GM23338 (cell line): ENCODE data around the gene ANGPT4.

Experiments
- CREB1 ChIP-seq: fragments of 250-450 bp; sonication (Bioruptor Pico); IDR thresholded peaks from 2 replicates; pipeline ENCODE4 v1.5.0; 2020; ENCODE audit warnings: low read depth, mild to moderate bottlenecking, moderate library complexity
- CTCF ChIP-seq, 2 experiments: fragments of 200-600 bp in 1 of 2; sonication (generic) in 1 of 2; conservative IDR thresholded peaks; 2 replicates each; pipeline versions ENCODE4 v1.5.1 to v1.6.1; 2016 to 2017; ENCODE audit warnings: antibody characterized with exemption in 2 of 2, low read depth in 2 of 2, mild to moderate bottlenecking in 2 of 2, moderate library complexity in 1 of 2
- ETS1 ChIP-seq: IDR thresholded peaks from 2 replicates; pipeline ENCODE4 v1.6.1; 2016; ENCODE audit warnings: antibody characterized with exemption
- EZH2 ChIP-seq: fragments of 200-600 bp; sonication (generic); IDR thresholded peaks from one replicate; pipeline ENCODE4 v1.8.0; 2017; ENCODE audit warnings: antibody characterized with exemption, mild to moderate bottlenecking, low read depth; ENCODE audit not compliant: unreplicated experiment
- EZH2phosphoT487 ChIP-seq: fragments of 200-600 bp; sonication (generic); IDR thresholded peaks from one replicate; pipeline ENCODE4 v1.8.1; 2018; ENCODE audit warnings: antibody characterized with exemption; ENCODE audit not compliant: unreplicated experiment
- JUNB ChIP-seq: IDR thresholded peaks from one replicate; pipeline ENCODE4 v1.6.1; 2016; ENCODE audit warnings: antibody characterized with exemption; ENCODE audit not compliant: unreplicated experiment
- NANOG ChIP-seq: IDR thresholded peaks from 2 replicates; pipeline ENCODE4 v1.6.1; 2016; ENCODE audit warnings: antibody characterized with exemption, borderline replicate concordance
- POLR2AphosphoS5 ChIP-seq: IDR thresholded peaks from 2 replicates; pipeline ENCODE4 v1.6.1; 2016; ENCODE audit warnings: antibody characterized with exemption, low read depth
- REST ChIP-seq: IDR thresholded peaks from one replicate; pipeline ENCODE4 v1.6.1; 2018; ENCODE audit warnings: antibody characterized with exemption; ENCODE audit not compliant: unreplicated experiment
- STAT1 ChIP-seq: IDR thresholded peaks from one replicate; pipeline ENCODE4 v1.6.1; 2016; ENCODE audit warnings: antibody characterized with exemption; ENCODE audit not compliant: unreplicated experiment
- ZNF114 ChIP-seq: fragments of 250-450 bp; sonication (Bioruptor Pico); IDR thresholded peaks from 2 replicates; pipeline ENCODE4 v1.5.0; 2020; ENCODE audit warnings: mild to moderate bottlenecking, moderate library complexity
- ZNF331 ChIP-seq: fragments of 250-450 bp; sonication (Bioruptor Pico); IDR thresholded peaks from 2 replicates; pipeline ENCODE4 v1.5.0; 2020; ENCODE audit warnings: low read depth, mild to moderate bottlenecking, moderate library complexity
- ZNF462 ChIP-seq: fragments of 250-450 bp; sonication (Bioruptor Pico); IDR thresholded peaks from 2 replicates; pipeline ENCODE4 v1.5.0; 2020; ENCODE audit warnings: mild to moderate bottlenecking, moderate library complexity

GRCh38 chr20:839015-839414 lies 77.1 kb downstream of the ANGPT4 start:
- TF ChIP-seq POLR2AphosphoS5 (no peak), EZH2 (no peak), CTCF (conservative IDR thresholded peaks at IDR 0.05; ENCODE audit: low read depth in 2 of 2) (no peak), EZH2phosphoT487 (no peak), REST (no peak), JUNB (no peak), CREB1 (CRISPR knock-in tag) (no peak), ETS1 (no peak), STAT1 (no peak), NANOG (no peak), ZNF114 (no peak), ZNF331 (CRISPR knock-in tag) (no peak), ZNF462 (CRISPR knock-in tag) (no peak)
